Kasumi-1 (cell line): ENCODE data around the gene GON7.
"Not testable (repeated sequence)": the region's sequence is repeated elsewhere in the genome, so short reads cannot be mapped to it uniquely, and the experiment has no call there.

ENCODE experiments used
- DNase-seq, 2 experiments: peaks; one replicate each; lab custom pipeline; 2025; lab: John Stamatoyannopoulos, UW

Gene GON7, protein sequence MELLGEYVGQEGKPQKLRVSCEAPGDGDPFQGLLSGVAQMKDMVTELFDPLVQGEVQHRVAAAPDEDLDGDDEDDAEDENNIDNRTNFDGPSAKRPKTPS

GRCh38 chr14:93206793-93207467, at the start of gene GON7, which contains the start of gene UBR7:
TSS of gene GON7 (minus strand) at chr14:93207065. CDS start at chr14:93207037, 28 bp downstream.
TSS of gene UBR7 (plus strand) at chr14:93207256. CDS start at chr14:93207292, 36 bp downstream.
- peak; percentile 95 for DNase-seq

GRCh38 chr14:93249128-93249831, 42.4 kb upstream of the GON7 start:
- no peak for DNase-seq

DNA sequence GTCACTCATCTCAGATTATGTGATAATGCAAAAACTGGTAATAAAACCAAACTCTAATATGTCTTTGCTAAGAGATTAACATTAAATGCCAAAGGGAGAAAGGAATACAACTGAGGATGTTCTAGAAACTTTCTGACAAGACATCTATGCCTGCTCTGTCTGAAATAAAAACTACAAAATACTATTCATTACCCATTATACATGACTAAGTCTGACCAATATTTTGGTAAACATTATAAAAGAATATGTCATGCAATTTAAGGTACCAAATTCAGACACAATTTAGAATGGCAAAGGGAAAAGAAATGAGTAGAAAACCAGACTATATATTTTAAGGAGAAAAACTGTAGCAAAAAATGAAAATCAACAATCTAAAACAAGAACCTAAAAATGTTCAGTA, 39.7 kb upstream of the GON7 start:
- DNase-seq: no peak

- DNase-seq: no peak
These were observed 39.0 kb upstream of the GON7 start for GRCh38 chr14:93245764-93246420.

DNA sequence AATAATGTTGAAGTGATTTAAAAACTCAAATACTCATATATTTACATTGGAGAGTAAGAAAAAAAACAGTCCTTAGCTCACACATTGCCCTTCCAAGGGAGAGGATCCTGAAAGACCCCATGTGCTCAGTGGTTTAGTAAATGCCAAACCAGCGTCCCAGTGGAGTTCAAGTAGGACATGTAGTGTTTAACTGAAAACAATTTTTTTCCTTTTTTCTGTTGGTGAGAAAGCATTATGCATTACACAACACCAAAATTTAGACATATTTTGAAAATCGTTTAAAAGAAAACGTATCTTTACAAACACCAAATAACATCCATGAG, 33.8 kb upstream of the GON7 start:
- DNase-seq: no peak

DNA sequence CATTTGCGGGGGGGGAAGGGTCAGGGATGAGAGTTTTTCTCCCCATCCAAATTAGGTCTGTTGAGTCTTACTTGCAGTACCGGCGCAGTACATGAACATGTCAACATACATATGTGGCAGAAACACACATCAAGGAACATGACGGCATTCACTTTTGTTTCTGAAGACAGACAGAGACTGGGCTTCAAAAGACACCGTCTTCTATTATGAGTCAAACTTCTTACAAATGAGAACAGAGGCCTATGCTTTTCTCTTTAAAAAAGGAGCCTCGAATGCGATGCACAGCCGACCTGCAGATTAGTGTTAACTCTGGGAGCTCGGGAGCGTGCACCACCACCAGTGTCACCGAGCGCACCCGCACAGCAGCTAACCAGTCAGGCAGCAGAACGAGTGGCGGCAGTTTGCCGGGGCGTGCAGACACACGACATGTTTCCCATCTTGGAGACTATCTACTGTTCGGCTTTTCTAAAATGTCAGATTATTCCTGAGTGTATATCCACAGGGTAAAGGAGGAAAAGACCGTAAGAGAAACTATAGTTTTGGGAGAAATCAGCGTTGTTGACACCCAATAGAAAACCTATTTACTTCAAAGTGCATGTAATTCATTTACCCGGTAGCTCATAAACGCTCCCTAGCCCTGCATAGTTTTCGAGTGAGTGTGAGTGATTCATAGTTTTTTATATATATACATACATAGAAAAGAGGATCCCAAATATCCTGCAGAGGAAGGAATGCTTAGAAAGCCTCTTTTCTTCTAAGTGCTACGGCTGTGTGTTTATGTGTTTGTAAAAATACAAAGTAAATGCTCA, 33.2 kb upstream of the GON7 start:
- DNase-seq: no peak

DNA sequence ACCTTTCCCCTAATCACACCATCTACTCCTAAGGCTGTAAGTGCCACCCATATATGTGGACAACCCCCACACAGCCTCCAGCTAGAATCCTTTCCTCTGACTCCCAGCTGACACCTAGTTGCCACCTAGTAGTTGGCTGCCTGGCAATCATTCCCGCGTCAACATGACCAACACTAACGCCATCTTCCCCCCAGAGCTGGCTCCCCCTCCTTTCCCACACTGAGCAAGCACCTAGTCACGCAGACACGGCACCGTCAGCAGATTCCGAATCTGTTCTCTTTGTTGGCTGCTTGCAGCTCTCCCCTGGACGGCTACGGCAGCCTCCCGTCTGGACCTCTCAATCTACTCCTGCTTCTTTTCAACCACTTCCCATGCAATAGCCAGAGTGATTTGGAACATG, 27.9 kb upstream of the GON7 start:
- DNase-seq: no peak

DNA sequence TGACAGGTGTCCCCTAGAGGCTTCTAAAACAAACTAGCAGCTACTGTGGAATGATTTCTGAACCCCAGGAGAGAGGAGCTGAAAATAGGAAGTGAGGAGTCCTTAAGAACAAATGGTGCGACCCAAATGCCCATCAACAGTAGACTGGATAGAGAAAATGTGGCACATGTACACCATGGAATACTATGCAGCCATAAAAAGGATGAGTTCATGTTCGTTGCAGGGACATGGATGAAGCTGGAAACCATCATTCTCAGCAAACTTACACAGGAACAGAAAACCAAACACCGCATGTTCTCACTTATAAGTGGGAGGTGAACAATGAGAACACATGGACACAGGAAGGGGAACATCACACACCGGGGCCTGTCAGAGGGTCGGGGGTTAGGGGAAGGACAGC, 26.2 kb upstream of the GON7 start:
- not testable (repeated sequence) for DNase-seq

DNA sequence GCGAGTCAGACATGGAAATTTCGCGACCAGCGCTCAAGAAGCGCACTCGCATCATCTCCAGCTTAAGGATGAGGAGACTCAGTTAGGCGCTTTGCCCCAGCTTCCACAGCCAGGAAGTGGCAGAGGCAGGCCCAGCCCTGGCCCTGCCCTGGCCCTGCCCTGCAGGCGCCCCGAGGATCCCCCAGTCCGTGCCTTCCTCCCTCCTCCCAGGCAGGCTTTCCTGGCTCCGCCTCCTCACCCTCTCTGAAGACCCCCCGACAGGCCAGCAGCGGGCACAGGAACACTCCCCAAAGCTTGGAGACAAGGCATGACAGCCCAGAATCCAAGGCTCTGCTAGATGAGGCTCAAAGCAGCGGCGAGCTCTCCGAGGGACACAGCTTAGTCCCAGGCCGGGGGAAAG, 25.3 kb upstream of the GON7 start:
- no peak for DNase-seq

- no peak for DNase-seq
These were observed 24.5 kb upstream of the GON7 start for GRCh38 chr14:93231129-93231979.

GRCh38 chr14:93230539-93230938, 23.7 kb upstream of the GON7 start:
- no peak for DNase-seq

DNA sequence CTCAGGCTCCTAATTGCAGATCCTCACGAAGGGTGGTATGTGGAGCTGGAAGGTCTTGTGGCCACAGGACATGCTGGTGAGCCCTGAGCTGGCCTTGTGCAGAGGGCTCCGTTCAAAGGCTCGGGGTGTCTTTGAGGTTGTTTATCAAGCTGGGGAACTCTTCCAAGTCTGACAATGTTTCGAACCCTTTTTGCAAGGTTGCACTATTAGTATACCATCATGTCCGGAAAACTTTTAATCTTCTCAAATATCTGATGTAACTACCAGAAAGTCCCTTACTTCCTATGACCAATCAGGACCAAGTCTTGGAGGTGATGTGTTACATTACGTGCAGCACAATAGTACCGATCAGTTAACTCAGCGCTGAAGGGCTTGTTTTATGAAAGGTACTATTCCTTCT, 21.7 kb upstream of the GON7 start:
- DNase-seq: no peak

- DNase-seq: no peak
These were observed 16.7 kb upstream of the GON7 start for GRCh38 chr14:93223565-93223964.

DNA sequence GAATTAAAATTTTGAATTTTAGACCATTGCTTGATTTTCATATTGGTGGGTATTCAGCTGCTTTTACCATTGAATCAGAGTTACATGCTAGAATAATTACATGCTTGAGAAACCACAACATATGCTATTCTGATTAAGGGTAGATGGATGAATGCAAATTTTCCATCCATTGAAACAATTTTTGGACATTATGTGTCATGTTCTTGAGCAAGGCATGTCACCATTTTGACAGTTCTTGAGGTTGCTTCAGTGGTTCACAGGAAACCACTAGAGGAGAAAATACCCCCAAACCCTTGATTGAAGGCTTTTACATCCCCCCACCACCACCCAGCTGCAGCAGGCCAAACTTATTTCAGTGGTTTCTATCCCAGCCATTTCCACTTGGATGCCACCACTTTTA, 13.6 kb upstream of the GON7 start:
- no peak for DNase-seq

GRCh38 chr14:93219103-93219726, 12.3 kb upstream of the GON7 start:
- peak; percentile 70 to 72 for DNase-seq

DNA sequence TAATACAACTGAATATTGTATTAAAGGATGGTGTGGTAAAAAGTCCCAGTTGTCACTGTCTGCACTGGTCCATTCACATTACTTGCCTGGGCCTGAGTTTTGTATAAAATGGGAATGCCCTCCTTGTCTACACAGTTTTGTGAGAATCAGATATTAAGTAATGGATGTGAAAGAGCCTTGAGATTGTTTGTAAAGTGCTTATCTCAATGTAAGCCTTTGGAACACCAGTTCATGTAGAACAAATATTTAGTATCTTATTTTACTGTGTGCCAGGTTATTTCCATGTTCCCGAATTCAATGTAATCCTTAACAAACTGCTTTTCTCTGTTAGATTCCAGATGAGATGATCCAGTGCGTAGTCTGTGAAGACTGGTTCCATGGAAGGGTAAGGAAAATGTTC, 7.7 kb upstream of the GON7 start:
- DNase-seq: no peak

- no peak for DNase-seq
These were observed 5.6 kb upstream of the GON7 start for GRCh38 chr14:93212432-93212831.

DNA sequence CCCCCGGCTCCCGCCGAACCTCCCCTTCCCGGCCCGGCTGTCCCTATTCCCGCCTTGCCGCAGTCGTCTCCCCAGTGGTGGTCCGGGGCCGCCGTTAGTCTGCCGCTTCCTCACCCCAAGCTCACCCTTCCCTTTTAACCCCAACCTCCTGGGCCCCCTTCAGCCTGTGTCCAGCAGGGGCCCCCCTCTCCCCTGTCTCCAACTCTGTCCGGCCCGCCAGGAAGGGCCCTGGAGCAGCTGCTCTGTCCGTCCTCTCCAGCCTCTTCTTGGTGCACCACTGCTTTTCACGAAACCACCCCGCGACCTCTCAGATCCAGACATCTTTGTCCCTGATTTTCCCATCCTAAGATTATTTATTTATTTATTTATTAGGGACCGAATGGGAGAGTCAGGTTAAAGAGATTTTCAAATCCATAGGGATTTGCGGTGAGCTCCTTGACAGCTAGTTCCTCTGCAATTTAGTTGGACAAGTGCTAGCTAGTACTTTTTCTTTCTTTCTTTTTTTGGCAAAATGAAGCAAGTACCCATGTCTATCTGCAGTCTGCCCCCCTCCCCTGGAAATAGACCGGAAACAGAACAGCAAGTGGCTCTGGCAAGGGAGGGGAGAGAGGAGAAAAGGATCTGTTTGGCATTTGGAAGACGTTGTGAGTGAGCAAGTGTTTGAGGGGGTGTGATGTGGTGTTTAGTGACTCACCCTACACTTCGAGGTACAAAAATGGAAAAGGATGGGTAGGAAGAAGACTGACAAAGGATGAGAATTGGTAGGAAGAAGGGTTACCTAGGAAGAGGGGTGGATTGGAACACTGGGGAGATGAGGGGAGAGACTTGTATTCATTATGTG, 823 bp upstream of the GON7 start:
- DNase-seq: peak; percentile 70 to 71

- no peak for DNase-seq
These were observed 5.6 kb downstream of the GON7 start for GRCh38 chr14:93201155-93201704.

DNA sequence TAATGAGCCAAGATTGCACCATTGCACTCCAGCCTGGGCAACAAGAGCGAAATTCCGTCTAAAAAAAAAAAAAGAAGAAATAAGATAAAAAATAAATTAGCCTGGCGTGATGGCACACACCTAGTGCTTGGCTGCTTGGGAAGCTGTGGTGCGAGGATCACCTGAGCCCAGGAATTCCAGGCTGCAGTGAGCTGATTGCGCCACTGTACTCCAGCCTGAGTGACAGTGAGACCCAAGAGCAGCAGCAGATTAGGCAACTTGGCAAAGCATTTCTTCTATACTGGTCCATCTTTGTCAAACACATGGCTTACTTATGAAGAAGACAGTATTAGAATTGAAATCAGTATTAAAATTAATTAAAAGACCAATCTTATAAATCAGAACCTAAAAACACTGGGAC, 6.3 kb downstream of the GON7 start:
- DNase-seq: no peak
